ENCODE results near the gene MAML3. TPM values are rescaled to one million over a fixed set of nuclear protein-coding genes. Genes with fewer than 3 reads are reported as not detected.

MAML3 gene
- total RNA-seq, 1 experiment from 2014 or later, result 12.1 TPM

- Histone ChIP-seq H3K27me3 (replicated peaks; ENCODE audit: control insufficient read depth, insufficient read depth, low read length) (no peaks in the 10 kb centered on the region), H3K4me3 (ENCODE audit: low read depth, low read length) (no peak overlapping the region), H3K36me3 (ENCODE audit: control insufficient read depth, insufficient read depth, low read length) (no peaks in the 10 kb centered on the region), H3K4me1 (peaks cover 44% of the 10 kb centered on the region), H3K9me3 (no peaks in the 10 kb centered on the region)
- peak; percentile 68 to 80 for DNase-seq
- no peak for TF ChIP-seq CTCF (IDR thresholded peaks at IDR 0.05; ENCODE audit: insufficient read depth in 1 of 2, low read depth in 1 of 2, low read length in 1 of 2, severe bottlenecking in 1 of 2, unreplicated experiment in 1 of 2)
- no TSS peak for BruUV-seq (replicated peaks)
- H3K27ac Mint-ChIP-seq (ENCODE audit: unreplicated experiment), result peak overlapping the region; percentile 16
- H3K4me1 Mint-ChIP-seq (ENCODE audit: low read depth, unreplicated experiment), result peaks cover 44% of the 10 kb centered on the region
- H3K9me3 Mint-ChIP-seq (ENCODE audit: unreplicated experiment), result no peaks in the 10 kb centered on the region
- POLR2A ChIA-PET, result interaction anchor here (0.5 to 2.0 kb wide), 4 partner anchors 9 to 85 kb away, joined by 3 to 9 read pairs (median 6); no protein-coding TSS in a partner anchor
- CTCF ChIA-PET, result interaction anchor here (0.6 to 1.9 kb wide), 7 partner anchors 9 to 215 kb away, joined by 3 to 7 read pairs (median 3); no protein-coding TSS in a partner anchor
- no peaks in the 10 kb centered on the region for H3K36me3 Mint-ChIP-seq (ENCODE audit: insufficient read depth, unreplicated experiment)
- intact Hi-C loops (cut with micrococcal nuclease; ENCODE audit: unreplicated experiment), result loop anchor here (1.0 to 5.0 kb wide), 6 partner anchors 9 to 370 kb away; partner anchors contain the start of gene MGST2
- peak overlapping the region; percentile 8 for H3K4me3 Mint-ChIP-seq (ENCODE audit: unreplicated experiment)
- H3K27me3 Mint-ChIP-seq (ENCODE audit: insufficient read depth, unreplicated experiment), result no peaks in the 10 kb centered on the region
Measured at GRCh38 chr4:140037353-140038030, 116.5 kb downstream of the MAML3 start.

- H3K4me3 Mint-ChIP-seq (ENCODE audit: unreplicated experiment), result no peak overlapping the region
- peaks cover 52% of the 10 kb centered on the region for H3K4me1 Mint-ChIP-seq (ENCODE audit: low read depth, unreplicated experiment)
- no TSS peak for BruUV-seq (replicated peaks)
- peaks cover 52% of the 10 kb centered on the region for H3K4me1 ChIP-seq
- no peaks in the 10 kb centered on the region for H3K27me3 Mint-ChIP-seq (ENCODE audit: insufficient read depth, unreplicated experiment)
- ChIA-PET CTCF (no interaction called here), POLR2A (no interaction called here)
- H3K36me3 Mint-ChIP-seq (ENCODE audit: insufficient read depth, unreplicated experiment), result no peaks in the 10 kb centered on the region
- DNase-seq, result no peak
- TF ChIP-seq CTCF (IDR thresholded peaks at IDR 0.05; ENCODE audit: insufficient read depth in 1 of 2, low read depth in 1 of 2, low read length in 1 of 2, severe bottlenecking in 1 of 2, unreplicated experiment in 1 of 2), result no peak
- H3K36me3 ChIP-seq (ENCODE audit: control insufficient read depth, insufficient read depth, low read length), result no peaks in the 10 kb centered on the region
- no peaks in the 10 kb centered on the region for H3K9me3 Mint-ChIP-seq (ENCODE audit: unreplicated experiment)
- intact Hi-C loops (cut with micrococcal nuclease; ENCODE audit: unreplicated experiment), result no loop called here
- no peaks in the 10 kb centered on the region for H3K27me3 ChIP-seq (replicated peaks; ENCODE audit: control insufficient read depth, insufficient read depth, low read length)
- no peaks in the 10 kb centered on the region for H3K9me3 ChIP-seq
- H3K4me3 ChIP-seq (ENCODE audit: low read depth, low read length), result no peak overlapping the region
- no peak overlapping the region for H3K27ac Mint-ChIP-seq (ENCODE audit: unreplicated experiment)
Measured at GRCh38 chr4:140031706-140032105, 122.3 kb downstream of the MAML3 start.

- ChIA-PET CTCF (no interaction called here), POLR2A (no interaction called here)
- intact Hi-C loops (cut with micrococcal nuclease; ENCODE audit: unreplicated experiment), result no loop called here
- no peaks in the 10 kb centered on the region for H3K9me3 ChIP-seq
- no peaks in the 10 kb centered on the region for H3K9me3 Mint-ChIP-seq (ENCODE audit: unreplicated experiment)
- no peaks in the 10 kb centered on the region for H3K27me3 ChIP-seq (replicated peaks; ENCODE audit: control insufficient read depth, insufficient read depth, low read length)
- H3K27ac Mint-ChIP-seq (ENCODE audit: unreplicated experiment), result no peak overlapping the region
- no peak for DNase-seq
- H3K36me3 Mint-ChIP-seq (ENCODE audit: insufficient read depth, unreplicated experiment), result no peaks in the 10 kb centered on the region
- no peak for TF ChIP-seq CTCF (IDR thresholded peaks at IDR 0.05; ENCODE audit: insufficient read depth in 1 of 2, low read depth in 1 of 2, low read length in 1 of 2, severe bottlenecking in 1 of 2, unreplicated experiment in 1 of 2)
- BruUV-seq (replicated peaks), result no TSS peak
- no peaks in the 10 kb centered on the region for H3K27me3 Mint-ChIP-seq (ENCODE audit: insufficient read depth, unreplicated experiment)
- peaks cover 46% of the 10 kb centered on the region for H3K4me1 Mint-ChIP-seq (ENCODE audit: low read depth, unreplicated experiment)
- no peaks in the 10 kb centered on the region for H3K36me3 ChIP-seq (ENCODE audit: control insufficient read depth, insufficient read depth, low read length)
- no peak overlapping the region for H3K4me3 ChIP-seq (ENCODE audit: low read depth, low read length)
- peaks cover 51% of the 10 kb centered on the region for H3K4me1 ChIP-seq
- no peak overlapping the region for H3K4me3 Mint-ChIP-seq (ENCODE audit: unreplicated experiment)
Measured at GRCh38 chr4:140031061-140031460, 122.9 kb downstream of the MAML3 start.

All from Caco-2 (cell line).